ENCODE results near the gene CTXND1.
"Not testable (repeated sequence)": the region's sequence is repeated elsewhere in the genome, so short reads cannot be mapped to it uniquely, and the experiment has no call there.

CTXND1 gene

DNA sequence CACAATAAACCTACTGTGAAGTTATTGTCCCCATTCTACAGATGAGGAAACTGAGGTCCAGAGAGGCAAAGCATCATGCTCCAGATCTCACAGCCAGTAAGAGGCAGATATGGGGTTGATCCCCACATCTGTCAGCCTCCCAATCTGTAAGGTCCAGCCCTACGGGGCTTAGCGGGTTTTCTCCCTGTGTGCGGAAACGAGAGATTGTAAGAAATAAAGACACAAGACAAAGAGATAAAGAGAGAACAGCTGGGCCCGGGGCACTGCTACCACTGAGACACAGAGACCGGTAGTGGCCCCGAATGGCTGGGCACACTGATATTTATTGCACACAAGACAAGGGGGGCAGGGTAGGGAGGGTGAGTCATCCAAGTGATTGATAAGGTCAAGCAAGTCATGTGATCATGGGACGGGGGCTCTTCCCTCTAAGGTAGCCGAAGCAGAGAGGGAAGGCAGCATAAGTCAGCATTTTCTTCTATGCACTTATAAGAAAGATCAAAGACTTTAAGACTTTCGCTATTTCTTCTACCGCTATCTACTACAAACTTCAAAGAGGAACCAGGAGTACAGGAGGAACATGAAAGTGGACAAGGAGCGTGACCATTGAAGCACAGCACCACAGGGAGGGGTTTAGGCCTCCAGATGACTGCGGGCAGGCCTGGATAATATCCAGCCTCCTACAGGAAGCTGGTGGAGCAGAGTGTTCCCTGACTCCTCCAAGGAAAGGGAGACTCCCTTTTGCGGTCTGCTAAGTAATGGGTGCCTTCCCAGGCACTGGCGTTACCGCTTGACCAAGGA is 96.4 kb downstream of the CTXND1 start:
- DNase-seq: not testable (repeated sequence)

DNA sequence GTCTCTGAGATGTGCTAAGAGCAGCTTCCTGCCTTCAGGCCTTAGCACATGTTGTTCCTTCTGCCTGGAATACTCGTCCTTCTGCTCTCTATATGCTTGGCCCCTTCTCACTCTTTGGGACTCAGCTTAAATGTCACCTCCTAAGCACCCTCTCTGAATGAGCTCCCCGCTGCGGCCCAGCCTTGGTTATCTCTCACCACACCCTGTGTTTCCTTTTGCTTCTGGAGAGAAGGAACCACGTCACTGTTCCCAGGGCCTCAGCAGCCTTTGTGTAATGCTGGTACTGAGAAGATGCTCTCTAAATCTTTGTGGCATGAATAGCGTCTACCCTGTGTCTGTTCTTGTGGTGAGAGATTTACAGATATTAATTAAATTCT is 97.0 kb downstream of the CTXND1 start:
- DNase-seq: no peak

DNA sequence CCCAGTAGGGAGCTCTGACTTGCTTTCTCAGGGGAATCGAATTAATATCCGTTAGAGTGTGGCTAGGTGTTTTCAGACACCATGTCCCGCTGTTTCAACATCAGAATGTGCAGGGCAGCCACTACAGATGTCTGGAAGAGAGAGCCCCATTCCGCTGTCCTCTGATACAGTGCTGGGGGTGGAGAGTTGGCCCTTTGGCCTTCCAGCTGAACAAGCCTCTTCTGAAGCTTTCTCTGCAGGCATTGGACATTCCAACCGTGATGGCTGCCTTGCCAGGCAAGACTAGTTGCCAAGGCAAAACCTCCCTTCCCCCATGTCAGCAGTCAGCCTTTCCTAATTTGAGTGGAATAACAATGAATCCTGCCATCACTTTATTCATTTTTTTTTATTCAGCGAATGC is 97.7 kb downstream of the CTXND1 start:
- no peak for DNase-seq

DNA sequence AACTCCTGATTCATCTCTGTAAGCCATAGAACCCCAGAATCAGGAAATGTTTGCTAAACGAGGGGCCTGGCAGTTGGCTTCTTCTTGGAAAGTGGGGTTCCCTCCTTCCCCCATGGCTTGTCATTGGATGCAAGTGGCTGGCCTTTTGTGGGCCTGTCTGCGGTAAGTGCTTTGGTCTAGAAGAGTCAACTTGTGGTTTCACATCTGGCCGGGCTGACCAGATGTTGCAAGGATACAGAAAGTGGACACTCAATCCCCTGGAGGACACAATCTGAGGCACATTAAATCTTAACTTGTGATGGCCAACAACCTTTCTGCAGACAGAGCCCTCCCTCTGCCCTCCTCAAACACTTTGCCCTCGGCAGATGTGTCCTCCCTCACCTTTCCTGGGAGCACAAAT is 98.1 kb downstream of the CTXND1 start:
- DNase-seq: no peak

DNA sequence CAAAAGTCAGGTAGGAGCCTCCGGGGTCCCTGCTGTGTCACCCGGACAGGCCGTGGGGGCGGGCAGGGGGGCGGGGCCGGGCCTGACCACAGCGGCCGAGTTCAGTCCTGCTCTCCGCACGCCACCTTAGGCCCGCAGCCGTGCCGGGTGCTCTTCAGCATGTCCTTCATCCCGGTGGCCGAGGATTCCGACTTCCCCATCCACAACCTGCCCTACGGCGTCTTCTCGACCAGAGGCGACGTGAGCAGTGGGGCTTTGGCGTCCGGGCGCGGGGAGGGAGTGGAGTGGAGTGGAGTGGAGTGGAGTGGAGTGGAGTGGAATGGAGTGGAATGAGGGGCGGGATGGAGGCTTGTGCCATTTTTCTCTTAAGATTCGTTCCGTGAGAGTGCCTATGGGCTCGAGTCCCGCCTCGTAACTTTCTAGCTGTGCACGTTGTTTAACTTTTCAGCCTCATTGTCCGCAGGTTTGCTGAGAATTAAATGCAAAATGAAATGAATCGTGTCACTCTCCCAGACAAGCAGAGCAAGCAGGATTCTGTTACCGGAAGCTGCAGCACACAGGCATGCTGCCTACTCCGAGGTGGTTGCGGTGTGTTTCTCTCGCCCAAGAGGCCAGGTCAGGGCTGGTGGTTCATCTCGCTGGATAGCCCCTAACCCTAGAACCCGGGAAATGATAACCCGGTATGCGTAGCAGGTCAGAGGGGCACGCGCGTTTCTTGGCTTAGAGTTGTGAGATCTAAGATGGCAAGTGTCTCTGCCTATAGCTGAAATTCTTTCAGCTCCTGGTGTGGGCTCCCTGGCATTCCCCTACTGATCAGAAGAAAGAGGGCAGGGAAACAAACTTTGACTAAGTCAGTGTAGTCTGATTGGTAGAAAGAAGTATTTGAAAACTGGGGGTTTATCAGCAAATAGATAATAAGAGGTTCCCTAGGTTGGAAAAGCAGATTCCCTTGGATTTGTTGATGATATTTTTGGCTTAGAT is 98.8 kb downstream of the CTXND1 start, which contains the start of gene FAH:
FAH (plus strand) TSS at position 104 of the 981 bp plus-strand sequence; CDS start at position 160, 56 bp downstream.
- peak; percentile 73 for DNase-seq

DNA sequence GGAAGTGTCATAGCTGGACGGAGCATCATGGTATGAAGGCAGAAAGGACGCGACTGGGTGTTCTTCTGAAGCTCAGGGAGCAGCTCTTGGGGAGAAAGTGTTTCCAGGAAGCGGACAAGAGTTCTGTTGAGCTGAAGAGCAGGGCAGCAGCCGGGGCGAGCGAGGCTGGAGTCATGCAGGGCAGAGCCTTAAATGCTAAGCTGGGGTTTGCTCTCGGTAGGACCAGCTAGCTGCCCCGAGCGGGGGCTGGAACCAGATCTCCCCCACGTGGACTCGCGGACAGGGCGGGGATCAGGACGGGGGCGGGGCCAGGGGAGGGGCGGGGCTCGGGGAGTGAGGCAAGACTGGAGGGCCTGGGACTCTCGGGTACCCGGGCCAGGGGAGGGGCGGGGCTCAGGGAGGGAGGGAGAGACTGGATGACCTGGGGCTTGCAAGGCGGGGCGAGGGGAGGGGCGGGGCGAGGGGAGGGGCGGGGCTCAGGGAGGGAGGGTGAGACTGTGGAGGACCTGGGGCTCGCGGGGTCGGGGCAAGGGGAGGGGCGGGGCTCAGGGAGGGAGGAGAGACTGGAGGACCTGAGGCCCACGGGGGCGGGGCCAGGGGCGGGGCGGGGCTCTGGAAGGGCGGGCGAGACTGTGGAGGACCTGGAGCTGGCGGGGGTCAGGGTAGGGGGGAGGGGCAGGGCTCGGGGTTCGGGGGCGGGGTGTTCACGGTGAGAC is 99.7 kb downstream of the CTXND1 start:
- peak; percentile 92 for DNase-seq

DNA sequence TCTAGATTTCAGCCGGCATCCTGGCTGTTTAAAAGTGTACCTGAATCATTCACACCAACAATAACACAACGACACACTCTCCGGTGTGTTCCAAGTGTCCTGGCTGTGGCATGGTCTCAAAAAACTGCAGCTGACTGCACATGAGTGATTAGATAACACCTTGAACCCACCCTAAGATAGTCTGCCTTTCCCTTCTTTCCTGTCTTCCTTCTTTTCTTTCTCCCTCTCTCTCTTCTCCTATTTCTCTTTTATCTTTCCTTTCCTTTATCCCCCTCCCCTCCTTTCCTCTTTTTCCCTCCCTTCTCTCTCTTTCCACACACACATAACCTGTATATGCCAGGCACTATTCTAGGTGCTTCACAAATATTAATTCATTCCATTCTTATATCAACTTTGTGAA is 100.4 kb downstream of the CTXND1 start:
- DNase-seq: no peak

DNA sequence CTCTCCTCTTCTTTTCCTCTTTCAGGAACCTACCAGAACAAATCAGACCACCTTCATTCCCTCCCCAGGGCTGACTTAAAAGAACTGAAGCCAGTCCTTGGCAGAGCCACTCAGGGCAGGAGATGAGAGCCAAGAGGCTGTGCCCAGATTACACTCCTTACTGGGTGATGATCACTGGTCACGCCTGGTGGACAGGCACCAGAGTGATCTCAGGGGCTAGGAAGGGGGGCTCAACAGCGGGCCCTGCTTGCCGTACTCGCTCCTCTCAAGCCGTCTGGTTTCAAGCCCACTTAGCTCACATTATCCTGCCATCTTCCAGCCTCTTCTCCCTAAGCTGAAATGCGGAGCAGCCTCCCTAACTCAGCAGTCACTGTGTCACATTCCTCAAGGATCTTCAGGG is 100.9 kb downstream of the CTXND1 start:
- DNase-seq: no peak

Data from NCI-H146 (cell line).